GM18951 (cell line): ENCODE measurements around the gene MKLN1.
"Not testable (repeated sequence)": the region's sequence is repeated elsewhere in the genome, so short reads cannot be mapped to it uniquely, and the experiment has no call there.

Experiments
- POLR2A ChIP-seq: IDR thresholded peaks from 4 replicates; pipeline ENCODE4 v1.6.1; 2011; ENCODE audit warnings: mild to moderate bottlenecking; ENCODE audit not compliant: insufficient read length, insufficient read depth; ENCODE audit errors: extremely low read depth
- in situ Hi-C: fragments of 300-500 bp; cut with MboI; formaldehyde crosslinking; loops from one replicate; pipeline ENCODE4 v1.12.0; 2022; ENCODE audit warnings: low sequenced_read_pairs, mixed read lengths, inconsistent platforms; ENCODE audit not compliant: unreplicated experiment

The MKLN1 gene

GRCh38 chr7:131409129-131409766, 81.6 kb downstream of the MKLN1 start:
- no peak for TF ChIP-seq POLR2A
- in situ Hi-C loops, result no loop called here

DNA sequence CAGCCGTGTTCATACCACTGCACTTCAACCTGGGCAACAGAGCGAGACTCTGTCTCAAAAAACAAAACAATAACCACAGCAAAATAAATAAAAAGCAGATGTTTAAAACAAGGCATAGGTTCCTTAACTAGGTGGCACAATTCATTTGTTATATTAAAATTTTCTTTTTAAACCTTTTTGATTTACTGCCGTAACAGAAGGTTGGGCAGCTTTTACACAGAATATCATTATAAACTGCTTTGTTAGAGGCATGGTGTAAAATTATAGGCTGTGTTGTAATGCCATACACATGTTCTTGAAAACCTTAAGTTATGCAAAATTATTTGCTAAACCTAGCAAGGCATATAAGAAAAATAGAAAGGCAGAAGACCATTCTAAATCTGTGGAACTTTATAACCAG, 84.4 kb downstream of the MKLN1 start:
- TF ChIP-seq POLR2A, result no peak
- in situ Hi-C loops, result no loop called here

GRCh38 chr7:131413711-131414110, 86.0 kb downstream of the MKLN1 start:
- in situ Hi-C loops, result no loop called here
- no peak for TF ChIP-seq POLR2A

DNA sequence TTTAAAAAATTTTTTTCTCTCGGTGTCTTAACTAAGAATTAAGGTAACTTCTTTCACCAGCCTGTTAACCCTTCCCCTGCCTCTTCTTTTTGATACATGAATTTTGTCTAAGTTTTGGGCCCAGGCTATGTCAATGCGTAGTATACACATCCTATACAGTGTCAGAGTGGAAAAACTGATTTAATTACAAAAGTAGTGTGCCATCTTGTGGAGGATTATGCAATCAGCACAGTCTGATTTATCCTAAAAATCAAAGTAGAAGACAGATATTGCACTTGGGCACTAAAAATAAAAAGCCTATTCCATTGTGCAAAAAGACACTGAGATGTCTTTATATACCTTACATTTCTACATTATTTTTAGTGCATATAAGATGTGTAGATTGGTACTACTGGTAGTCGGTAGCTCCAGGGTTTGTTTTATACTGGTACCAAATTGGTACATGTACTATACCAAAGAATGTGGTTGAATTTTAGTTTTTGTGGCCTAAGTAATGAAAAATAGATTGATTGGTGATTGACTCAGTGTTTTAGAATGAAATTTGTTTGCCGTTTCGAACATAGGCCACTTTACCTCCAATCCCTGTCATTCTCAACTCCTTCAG, 96.6 kb downstream of the MKLN1 start:
- no peak for TF ChIP-seq POLR2A
- in situ Hi-C loops, result no loop called here

DNA sequence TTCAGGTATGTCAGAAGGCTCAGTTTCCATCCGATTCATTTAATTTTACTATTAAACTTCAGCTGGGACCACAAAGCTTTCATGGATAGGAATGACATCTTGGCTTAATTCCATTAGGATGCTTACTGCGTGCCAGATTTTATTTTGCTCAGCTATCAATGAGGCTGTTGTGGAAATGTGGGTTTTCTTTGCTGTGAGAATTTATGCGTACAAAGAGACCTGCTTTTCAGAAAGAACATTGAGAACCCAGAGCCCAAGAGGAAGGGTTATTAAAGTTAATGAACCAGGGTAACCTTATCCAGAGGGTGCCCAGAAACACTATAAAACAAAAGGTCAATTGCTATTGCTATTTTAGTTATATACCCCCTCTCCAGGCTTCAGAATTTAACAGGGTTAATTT, 98.3 kb downstream of the MKLN1 start:
- TF ChIP-seq POLR2A, result no peak
- in situ Hi-C loops, result no loop called here

DNA sequence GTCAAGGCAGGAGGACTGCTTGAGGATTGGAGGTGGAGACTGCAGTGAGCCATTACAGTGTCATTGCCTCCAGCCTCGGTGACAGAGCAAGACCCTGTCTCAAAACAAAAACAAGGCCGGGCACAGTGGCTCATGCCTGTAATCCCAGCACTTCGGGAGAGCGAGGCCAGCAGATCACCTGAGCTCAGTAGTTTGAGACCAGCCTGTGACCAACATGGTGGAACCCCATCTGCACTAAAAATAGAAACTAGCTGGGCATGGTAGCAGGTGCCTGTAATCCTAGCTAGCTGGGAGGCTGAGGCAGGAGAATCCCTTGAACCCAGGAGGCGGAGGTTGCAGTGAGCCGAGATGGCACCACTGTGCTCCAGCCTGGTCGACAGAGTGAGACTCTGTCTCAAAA, 103.2 kb downstream of the MKLN1 start:
- in situ Hi-C loops, result not testable (repeated sequence)

DNA sequence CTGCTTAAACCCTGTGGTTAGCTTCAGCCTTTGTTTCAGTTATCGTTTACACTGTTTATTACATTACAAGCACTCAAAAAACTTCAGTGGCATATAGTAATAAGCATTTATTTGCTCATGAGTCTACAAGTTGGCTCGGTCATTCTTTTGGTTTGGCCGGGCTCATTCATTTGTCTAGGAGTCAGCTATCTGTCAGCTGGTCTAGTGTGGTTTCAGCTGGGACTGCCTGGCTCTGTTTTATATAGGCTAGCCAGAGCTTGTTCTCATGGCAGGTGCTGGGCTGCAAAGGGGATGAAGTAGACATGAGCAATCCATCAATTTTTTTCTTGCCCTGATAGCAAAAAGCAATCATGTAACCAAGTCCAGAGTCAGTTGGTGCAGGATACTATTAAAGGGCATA, 103.6 kb downstream of the MKLN1 start:
- no peak for TF ChIP-seq POLR2A
- in situ Hi-C loops, result no loop called here

DNA sequence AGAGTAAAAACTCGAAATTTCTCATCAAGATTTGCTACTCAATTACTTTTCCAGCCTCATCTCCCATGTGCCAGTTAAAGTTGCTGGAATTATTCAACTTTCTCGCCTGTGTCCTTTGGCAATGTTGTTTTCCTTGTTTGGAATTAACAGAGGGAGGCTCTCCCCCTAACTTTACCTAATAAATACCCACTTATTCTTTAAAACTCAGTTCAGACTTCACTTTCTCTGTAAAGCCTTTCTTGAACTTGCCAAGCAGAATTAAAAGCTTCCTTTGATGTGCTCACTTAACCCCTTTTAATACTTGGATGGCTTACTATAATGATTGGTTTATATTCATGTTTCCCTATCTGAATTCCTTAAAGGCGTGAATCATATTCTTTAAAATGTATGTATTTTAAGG, 104.1 kb downstream of the MKLN1 start:
- in situ Hi-C loops, result no loop called here
- TF ChIP-seq POLR2A, result no peak

- in situ Hi-C loops, result no loop called here
- no peak for TF ChIP-seq POLR2A
Measured at GRCh38 chr7:131436384-131436783, 108.7 kb downstream of the MKLN1 start.

DNA sequence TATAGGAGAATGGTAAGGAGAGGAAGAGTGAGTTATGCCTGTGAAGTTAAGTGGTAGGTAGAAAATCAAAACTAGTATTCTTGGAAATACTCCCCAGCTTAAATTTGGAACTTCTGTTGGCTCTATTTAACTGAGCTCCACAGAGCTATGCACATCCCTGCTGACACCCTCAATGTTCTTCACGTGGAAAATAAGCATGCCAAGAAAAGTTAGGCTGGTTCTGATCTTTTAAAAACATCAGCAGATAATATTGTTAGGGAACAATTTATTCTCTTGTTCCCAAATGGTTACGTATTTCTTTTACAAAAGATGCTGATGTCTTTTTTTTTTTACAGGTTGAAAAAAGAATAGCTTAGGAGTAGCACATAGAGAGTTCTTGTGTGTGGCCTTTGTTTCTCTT, 111.3 kb downstream of the MKLN1 start:
- TF ChIP-seq POLR2A, result no peak
- in situ Hi-C loops, result no loop called here

DNA sequence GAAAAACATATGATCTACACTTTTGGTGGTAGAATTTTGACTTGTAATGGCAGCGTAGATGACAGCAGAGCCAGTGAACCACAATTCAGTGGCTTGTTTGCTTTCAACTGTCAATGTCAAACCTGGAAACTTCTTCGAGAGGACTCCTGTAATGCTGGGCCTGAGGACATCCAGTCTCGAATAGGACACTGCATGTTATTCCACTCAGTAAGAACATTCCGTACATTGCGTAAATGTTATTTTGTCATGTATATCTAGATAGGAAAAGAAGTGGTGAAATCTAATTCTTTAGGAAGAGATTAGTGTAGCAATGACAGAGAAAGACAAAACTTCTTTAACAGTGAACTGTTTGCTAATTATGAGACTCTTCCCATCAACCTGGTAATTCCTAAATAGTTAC, 115.8 kb downstream of the MKLN1 start:
- in situ Hi-C loops, result no loop called here
- TF ChIP-seq POLR2A, result no peak

DNA sequence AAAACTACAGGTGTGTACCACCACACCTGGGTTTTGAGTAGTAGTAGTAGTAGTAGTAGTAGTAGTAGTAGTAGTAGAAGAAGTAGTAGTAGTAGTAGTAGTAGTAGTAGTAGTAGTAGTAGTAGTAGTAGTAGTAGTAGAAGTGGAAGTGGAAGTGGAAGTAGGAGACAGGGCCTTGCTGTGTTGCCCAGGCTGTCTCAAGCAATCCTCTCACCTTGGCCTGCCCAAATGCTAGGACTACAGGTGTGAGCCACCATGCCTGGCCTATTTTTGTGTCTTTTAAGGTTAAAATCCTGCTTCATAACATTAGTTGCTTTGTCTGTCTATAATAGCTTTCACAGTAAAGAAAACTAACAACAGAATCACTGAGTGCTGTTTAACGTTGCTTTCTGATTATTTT, 117.0 kb downstream of the MKLN1 start:
- in situ Hi-C loops, result no loop called here

GRCh38 chr7:131449373-131449902, 121.8 kb downstream of the MKLN1 start:
- no peak for TF ChIP-seq POLR2A
- in situ Hi-C loops, result no loop called here

More for the DNA sequence above, 117.0 kb downstream of the MKLN1 start:
- TF ChIP-seq POLR2A, result no peak

GRCh38 chr7:131454498-131454897, 126.8 kb downstream of the MKLN1 start:
- in situ Hi-C loops, result no loop called here
- TF ChIP-seq POLR2A, result no peak

DNA sequence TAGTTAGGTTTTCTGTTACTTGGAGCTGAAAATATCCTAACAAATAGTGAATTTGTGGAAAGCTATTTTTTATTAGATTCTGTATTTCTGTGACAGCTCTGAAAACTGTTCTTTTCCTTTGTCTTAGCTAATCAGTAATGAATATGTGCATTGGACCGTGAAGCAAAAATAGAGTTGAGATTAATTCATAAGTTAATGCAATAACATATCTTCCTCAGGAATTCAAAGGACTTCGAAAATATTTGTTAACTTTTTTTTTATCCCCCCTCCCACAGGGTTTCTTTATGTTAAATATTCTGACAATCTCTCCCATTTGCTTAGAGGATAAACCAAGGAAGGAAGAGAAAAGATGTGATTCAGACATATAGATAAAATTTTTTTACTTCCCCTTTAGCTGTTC, 127.3 kb downstream of the MKLN1 start:
- in situ Hi-C loops, result no loop called here
- TF ChIP-seq POLR2A, result no peak

- no peak for TF ChIP-seq POLR2A
- in situ Hi-C loops, result no loop called here
Measured at GRCh38 chr7:131455546-131455945, 127.9 kb downstream of the MKLN1 start.
